Choroid plexus epithelial cell (primary cell): ENCODE data around the gene DRC7.

Experiments
- DNase-seq: peaks from one replicate; pipeline ENCODE4 v3.0.0-alpha.2; 2010; ENCODE audit warnings: low read depth
- H3K4me3 ChIP-seq: 2 replicates; pipeline ENCODE4 v1.5.1; 2011; ENCODE audit warnings: low read depth, mild to moderate bottlenecking, control low read depth, low read length, moderate library complexity
- CTCF ChIP-seq: conservative IDR thresholded peaks from 2 replicates; pipeline ENCODE4 v1.5.1; 2011; ENCODE audit warnings: low read depth, mild to moderate bottlenecking, control low read depth, inconsistent platforms, low read length, moderate library complexity

Gene DRC7

GRCh38 chr16:57684626-57685358 is 9.8 kb upstream of the DRC7 start:
- no peak overlapping the region for H3K4me3 ChIP-seq
- no peak for TF ChIP-seq CTCF
- no peak for DNase-seq

GRCh38 chr16:57685633-57686032 is 9.0 kb upstream of the DRC7 start:
- no peak for TF ChIP-seq CTCF
- H3K4me3 ChIP-seq = no peak overlapping the region
- DNase-seq = no peak

GRCh38 chr16:57686577-57686976 is 8.0 kb upstream of the DRC7 start:
- TF ChIP-seq CTCF = no peak
- no peak overlapping the region for H3K4me3 ChIP-seq

GRCh38 chr16:57687363-57687929 is 7.2 kb upstream of the DRC7 start:
- no peak for DNase-seq
- no peak for TF ChIP-seq CTCF
- H3K4me3 ChIP-seq = no peak overlapping the region

More at GRCh38 chr16:57686577-57686976, 8.0 kb upstream of the DRC7 start:
- DNase-seq = no peak

GRCh38 chr16:57688487-57688986 is 6.1 kb upstream of the DRC7 start:
- TF ChIP-seq CTCF = no peak
- no peak overlapping the region for H3K4me3 ChIP-seq
- no peak for DNase-seq

GRCh38 chr16:57688987-57689761 is 5.4 kb upstream of the DRC7 start:
- no peak overlapping the region for H3K4me3 ChIP-seq
- TF ChIP-seq CTCF = no peak
- no peak for DNase-seq
